NCI-H446 (cell line): ENCODE data around the gene SSC5D.

ENCODE experiments used
- DNase-seq, 2 experiments: peaks; one replicate each; lab custom pipeline; 2025; lab: John Stamatoyannopoulos, UW

Gene SSC5D

DNA sequence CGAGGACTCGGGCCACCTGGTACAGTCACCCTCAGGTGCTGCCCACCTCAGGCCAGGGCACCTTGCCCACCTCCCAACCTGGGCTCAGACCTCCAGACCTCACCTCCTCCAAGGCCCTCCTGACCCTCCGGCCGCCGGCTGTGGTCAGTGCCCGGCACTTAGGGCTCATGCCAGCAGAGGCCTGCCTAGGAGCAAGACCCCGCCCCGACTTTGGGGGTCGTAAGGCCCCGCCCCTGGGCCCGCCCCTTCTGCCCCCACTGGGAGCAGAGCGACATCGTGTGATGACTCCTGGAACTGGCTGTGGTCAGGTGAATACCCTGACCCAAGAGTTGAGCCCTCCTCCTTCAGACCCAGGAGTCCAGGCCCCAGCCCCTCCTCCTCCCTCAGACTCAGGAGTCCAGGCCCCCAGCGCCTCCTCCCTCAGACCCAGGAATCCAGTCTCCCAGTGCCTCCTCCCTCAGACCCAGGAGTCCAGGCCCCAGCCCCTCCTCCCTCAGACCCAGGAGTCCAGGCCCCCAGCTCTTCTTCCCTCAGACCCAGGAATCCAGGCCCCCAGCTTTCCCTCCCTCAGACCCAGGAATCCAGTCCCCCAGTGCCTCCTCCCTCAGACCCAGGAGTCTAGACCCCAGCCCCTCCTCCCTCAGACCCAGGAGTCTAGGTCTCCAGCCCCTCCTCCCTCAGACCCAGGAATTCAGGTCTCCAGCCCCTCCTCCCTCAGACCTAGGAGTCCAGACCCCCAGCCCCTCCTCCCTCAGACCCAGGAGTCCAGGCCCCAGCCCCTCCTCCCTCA, 48.9 kb downstream of the SSC5D start, which contains the start of gene SBK2:
SBK2 (minus strand) TSS at position 183 of the 790 bp plus-strand sequence. CDS start 839 bp downstream, outside the sequence.
- DNase-seq = no peak

DNA sequence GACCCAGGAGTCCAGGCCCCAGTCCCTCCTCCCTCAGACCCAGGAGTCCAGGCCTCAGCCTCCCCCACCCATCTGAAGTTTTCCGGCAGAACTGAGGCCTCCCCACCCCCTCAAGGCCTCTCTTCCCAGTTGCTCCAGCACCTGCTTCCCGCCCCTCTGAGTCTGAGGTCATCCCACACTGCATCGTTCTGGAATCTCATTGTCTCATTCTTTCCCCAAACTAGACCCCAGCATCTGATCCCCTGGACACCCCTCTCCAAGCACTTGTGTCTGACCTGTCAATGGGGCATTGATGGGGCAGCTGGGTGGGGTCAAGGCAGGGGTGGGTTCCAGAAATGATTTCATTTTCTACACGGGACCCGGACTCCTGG, 49.5 kb downstream of the SSC5D start:
- no peak for DNase-seq

- no peak for DNase-seq
Observed at GRCh38 chr19:55538132-55538531, 49.9 kb downstream of the SSC5D start.

DNA sequence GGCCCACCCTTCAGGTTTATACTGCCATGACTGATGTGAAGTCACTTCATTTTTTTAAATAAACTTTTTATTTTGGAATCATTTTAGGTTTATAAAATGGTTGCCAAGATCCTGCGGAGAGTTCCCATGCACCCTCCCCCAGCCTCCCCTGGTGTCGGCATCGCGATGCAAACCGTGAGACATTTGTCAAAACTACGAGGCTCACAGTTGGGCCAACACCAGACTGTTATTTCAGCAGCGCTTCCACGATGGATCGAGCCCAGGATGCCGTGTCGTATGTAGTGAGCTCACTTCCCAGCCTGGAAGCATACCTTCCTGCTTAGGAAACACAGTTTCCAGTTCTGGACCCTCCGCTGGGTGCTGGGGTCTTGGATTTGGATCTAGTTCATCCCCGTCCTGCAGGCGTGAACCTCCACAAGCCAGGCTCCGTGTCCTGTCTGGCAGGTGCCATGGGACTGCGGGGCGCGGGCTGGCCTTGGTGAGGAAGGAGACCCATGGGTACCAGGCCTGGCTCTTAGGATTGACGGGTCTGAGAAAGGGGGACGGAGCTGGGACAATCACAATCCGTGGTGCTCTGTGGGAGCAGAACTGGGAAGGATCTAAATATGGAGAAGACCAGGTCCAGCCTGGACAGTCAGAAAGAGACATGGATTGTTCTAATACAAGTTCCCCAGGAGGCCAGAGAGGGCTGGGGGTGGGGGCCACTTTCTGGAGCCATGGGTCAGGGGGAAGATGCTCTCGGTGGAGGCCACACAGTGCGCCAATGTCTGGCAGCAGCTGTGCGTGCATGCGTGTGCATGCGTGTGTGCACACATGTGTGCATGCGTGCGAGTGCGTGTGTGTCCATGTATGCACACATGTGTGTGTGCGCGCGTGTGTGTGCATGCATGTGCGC, 51.1 kb downstream of the SSC5D start:
- DNase-seq = no peak

GRCh38 chr19:55540619-55541018, 52.4 kb downstream of the SSC5D start:
- DNase-seq = no peak

- DNase-seq = no peak
Observed at GRCh38 chr19:55541091-55541490, 52.9 kb downstream of the SSC5D start.

- DNase-seq = no peak
Observed at GRCh38 chr19:55542292-55542855, 54.1 kb downstream of the SSC5D start.

GRCh38 chr19:55543567-55543966, 55.3 kb downstream of the SSC5D start:
- DNase-seq = no peak

GRCh38 chr19:55544014-55544413, 55.8 kb downstream of the SSC5D start:
- DNase-seq = no peak

- no peak for DNase-seq
Observed at GRCh38 chr19:55544776-55545439, 56.7 kb downstream of the SSC5D start.

DNA sequence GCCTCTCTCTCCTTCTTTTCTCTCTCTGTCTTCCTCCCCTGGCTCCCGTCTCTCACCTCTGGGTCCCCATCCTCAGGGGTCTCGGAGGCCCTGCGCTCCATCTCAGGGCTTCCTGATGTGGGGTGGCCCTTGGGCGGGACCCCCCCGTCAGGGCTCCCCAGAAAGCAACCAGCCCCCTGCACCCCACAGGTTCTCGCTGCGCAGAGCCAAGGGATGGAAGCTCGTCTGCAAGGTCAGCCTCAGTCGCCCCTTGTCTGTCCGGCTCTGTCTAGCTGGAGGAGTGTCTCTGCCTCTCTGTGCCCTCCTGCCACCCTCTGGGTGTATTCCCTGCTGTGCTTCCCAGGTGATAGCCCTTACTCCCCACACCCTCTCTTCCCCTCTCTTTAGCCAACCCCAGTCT, 57.2 kb downstream of the SSC5D start, which contains the start of gene SBK3:
SBK3 (minus strand) TSS at position 101 of the 400 bp plus-strand sequence; CDS start at position 101, 0 bp downstream.
- DNase-seq = no peak

- no peak for DNase-seq
Observed at GRCh38 chr19:55546011-55546410, 57.8 kb downstream of the SSC5D start.

- no peak for DNase-seq
Observed at GRCh38 chr19:55546822-55547614, 58.8 kb downstream of the SSC5D start.

- DNase-seq = no peak
Observed at GRCh38 chr19:55549500-55550320, 61.5 kb downstream of the SSC5D start.

DNA sequence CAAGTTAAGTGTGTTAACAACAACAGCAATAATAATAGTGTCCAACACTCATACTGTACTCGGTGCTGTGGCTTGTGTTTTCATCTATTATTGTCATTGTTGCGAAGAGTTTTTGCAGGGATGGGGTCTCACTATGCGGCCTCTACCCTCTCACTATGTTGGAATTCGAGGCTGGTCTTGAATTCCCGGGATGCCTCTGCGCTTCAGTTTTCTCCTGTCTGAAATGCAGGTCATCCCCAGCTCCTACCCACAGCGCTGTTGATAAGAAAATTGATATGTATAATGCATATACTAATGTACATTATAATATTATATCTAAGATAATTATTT, 62.0 kb downstream of the SSC5D start:
- no peak for DNase-seq

DNA sequence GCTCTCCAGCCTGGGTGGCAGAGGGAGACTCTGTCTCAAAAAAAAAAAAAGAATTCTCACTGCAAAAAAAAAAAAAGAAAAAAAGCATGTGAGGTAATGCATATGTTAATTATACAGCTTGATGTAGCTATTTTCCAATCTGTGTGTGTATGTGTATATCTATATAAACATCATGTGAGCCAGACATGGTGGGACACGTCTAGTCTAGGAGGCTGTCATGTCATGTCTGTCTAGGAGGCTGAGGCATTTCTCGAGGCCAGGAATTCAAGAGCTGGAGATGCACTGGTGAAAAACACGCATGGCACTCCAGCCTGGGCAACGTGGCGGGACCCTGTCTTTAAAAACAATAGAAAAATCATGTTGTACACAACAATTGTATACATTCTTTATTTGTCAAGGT, 64.0 kb downstream of the SSC5D start:
- no peak for DNase-seq

DNA sequence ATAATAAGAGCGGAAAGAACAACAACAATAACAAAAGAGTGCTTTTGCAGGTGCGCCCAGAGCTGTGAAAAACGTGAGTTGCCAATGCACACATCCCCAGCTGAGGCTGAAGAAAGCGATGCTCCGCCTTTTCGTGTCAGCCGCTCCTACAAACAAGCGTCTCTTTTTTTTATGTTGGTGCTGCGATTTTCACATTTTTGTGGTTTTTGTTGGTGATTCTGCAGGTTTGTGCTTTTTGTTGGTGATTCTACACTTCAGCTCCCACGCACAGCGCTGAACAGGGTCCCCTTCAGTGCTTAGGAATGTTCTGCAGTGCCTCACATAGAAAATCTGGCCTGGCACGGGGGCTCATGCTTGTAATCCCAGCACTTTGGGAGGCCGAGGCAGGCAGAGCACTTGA, 64.4 kb downstream of the SSC5D start:
- DNase-seq = no peak

DNA sequence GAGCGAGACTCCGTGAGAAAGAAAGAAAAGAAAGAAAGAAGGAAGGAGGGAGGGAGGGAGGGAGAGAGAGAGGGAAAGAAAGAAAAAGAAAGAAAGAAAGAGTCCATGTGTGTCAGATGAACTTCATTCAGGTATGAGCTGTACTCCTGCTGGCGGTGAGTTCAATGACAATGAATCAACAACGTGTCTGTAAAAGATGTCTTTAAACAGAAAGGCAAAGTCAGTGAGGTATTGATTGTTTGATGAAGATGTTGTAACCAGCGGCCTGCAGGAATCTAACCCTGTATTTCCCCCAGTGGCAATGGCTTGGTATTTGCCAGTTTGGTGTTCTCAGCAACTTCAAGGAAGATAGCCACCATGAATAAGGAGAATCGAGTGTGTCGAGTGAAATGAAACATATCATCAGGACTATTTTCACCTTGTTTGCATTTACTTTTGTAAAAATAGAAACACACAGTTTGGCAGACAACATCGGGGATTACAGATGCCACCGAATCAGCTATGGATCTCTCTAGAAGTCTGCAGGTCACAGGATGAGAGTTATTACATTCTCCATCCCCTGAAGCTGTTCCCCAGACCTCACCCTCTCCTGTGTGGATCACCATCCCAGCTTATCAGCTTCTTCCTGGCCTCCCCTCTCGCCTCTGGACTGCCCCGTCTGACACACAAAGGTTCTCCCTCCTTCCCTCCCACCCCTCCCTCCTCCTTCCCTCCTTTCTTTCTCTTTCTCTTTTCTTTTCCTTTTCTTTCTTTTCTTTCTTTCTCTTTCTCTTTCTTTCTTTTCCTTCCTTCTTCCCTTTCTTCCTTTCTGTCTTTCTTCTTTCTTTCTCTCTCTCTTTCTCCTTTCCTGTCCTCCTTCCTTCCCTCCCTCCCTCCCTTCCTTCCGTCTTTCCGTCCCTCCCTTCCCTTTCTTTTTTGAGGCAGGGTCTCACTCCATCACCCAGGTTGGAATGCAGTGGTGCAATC, 65.3 kb downstream of the SSC5D start:
- DNase-seq = no peak

DNA sequence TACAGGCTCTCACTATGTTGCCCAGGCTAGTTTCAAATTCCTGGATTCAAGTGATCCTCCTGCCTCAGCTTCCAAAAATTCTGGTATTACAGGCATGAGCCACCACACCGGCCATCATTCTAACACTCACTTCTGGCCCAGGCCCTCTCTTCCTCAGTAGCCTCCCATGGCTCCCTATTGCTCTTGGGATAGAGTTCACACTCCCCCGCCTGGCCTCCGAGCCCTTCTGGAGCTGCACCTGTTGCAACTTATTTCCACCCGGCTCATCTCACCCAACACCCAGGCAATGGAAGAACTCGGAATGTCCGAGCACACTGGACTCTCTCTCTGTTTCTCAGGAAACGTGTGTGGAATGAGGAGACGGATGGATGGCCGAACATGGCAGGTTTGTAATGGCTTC, 66.1 kb downstream of the SSC5D start:
- no peak for DNase-seq
